Astrocyte of the hippocampus (primary cell): ENCODE data around the gene ARPIN.
A peak's percentile ranks its signal among the peaks of the same experiment; 100 is the strongest.
"Not testable (repeated sequence)": the region's sequence is repeated elsewhere in the genome, so short reads cannot be mapped to it uniquely, and the experiment has no call there.

Experiments
- DNase-seq: peaks from one replicate; pipeline ENCODE4 v3.0.0; 2011; ENCODE audit warnings: low read depth, low spot score

The ARPIN gene

GRCh38 chr15:89912674-89913396 is at the start of gene ARPIN:
ARPIN (minus strand) TSS chr15:89912952; CDS start chr15:89912835, 117 bp downstream.
- peak; percentile 76 for DNase-seq

DNA sequence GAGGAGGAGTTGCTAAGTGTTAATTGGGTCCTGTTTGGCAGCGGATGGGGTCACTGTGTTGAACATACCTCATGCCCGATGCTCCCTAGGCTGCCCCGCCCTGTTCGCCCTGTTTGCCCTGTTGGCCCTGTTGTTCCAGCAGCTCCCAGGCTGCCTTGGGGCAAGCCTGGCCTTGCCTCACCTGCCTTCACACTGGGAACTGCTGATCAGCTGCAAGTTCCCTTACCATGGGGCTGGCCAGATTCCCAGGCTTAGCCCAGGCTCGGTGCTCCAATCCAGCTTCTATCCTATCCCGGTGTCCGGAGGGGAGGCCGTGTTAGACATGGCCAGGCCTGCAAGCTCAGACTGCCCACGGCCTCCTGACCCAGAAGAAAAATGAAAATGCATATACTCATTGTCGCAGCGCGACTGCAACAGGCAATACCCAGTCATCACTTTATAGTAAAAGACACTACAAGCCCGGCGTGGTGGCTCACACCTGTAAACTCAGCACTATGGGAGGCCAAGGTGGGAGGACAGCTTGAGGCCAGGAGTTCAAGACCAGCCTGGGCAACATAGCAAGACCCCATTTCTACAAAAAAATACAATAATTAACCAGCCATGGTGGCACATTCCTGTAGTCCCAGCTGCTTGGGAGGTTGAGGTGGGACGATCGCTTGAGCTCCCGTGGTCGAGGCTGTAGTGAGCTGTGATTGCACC is 45.5 kb upstream of the ARPIN start:
- no peak for DNase-seq

GRCh38 chr15:89955449-89955998 is 42.8 kb upstream of the ARPIN start:
- not testable (repeated sequence) for DNase-seq

DNA sequence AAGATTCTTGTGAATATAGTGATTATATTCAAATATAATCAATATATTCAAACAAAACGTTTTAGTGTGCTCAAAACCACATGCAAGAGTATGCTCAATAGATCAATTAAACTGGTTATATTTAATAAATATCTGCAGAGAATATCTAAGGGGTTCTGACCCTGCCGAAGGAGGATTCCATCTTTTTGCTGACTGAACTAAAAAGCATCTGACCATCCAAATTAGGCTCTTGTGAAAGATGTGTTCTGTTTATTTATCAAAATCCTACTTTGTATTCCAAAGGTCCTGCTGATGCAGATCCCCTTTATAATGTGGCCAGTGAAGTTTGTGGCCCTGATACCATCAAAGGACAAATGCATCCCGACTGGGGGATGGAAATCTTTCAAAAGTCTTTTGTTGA is 41.8 kb upstream of the ARPIN start:
- no peak for DNase-seq

GRCh38 chr15:89948796-89949195 is 36.0 kb upstream of the ARPIN start:
- no peak for DNase-seq

DNA sequence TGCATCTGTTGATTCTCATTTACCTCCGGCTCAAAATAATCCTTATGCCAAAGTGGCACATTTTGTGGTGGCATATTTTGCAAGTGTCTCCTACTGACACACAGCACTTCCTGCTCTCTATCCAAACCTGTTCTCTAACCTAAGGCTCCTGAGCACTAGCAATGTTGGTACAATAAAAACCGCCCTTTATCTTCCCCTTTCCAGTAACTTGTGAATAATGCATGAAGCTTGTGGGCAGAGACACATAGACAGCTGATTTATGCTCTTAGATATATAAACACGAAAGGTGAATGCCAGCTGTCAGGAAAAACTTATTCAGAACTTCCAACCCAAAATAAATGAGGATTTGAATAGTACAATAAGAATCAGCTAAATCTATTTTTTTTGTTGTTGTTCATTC is 34.6 kb upstream of the ARPIN start:
- no peak for DNase-seq

GRCh38 chr15:89946681-89947299 is 34.0 kb upstream of the ARPIN start:
- DNase-seq: no peak

GRCh38 chr15:89943721-89944120 is 31.0 kb upstream of the ARPIN start:
- DNase-seq: not testable (repeated sequence)

DNA sequence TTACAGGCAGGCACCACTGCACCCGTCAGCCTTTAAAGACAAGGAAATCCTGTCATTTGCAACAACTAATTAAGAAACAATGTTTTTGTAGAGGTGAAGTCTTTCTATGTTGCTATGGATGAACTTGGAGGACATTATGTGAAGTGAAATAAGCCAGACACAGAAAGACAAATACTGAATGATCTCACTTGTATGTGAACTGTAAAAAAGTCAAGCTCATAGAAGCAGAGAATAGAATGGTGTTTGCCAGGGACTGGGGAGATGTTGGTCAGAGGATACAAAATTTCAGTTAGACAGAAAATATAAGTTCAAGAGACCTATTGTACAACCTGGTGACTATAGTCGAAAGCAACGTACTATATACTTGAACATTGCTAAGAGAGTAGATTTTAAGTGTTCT is 27.2 kb upstream of the ARPIN start:
- no peak for DNase-seq

DNA sequence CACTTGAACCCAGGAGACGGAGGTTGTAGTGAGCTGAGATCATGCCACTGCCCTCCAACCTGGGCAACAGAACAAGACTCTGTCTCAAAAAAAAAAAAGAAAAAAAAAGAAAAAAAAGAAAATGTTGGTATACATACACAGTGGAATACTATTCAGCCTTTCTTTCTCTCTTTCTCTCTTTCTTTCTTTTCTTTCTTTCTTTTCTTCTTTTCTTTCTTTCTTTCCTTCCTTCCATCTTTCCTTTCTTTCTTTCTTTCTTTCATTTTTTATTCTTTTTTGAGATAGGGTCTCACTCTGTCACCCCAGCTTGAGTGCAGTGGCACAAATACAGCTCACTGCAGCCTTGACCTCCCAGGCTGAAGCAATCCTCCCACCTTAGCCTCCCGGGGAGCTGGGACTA is 26.6 kb upstream of the ARPIN start:
- not testable (repeated sequence) for DNase-seq

- peak; percentile 9 for DNase-seq
These were observed 24.9 kb upstream of the ARPIN start for GRCh38 chr15:89937365-89938350.

- DNase-seq: no peak
These were observed 24.1 kb upstream of the ARPIN start for GRCh38 chr15:89936786-89937265.

DNA sequence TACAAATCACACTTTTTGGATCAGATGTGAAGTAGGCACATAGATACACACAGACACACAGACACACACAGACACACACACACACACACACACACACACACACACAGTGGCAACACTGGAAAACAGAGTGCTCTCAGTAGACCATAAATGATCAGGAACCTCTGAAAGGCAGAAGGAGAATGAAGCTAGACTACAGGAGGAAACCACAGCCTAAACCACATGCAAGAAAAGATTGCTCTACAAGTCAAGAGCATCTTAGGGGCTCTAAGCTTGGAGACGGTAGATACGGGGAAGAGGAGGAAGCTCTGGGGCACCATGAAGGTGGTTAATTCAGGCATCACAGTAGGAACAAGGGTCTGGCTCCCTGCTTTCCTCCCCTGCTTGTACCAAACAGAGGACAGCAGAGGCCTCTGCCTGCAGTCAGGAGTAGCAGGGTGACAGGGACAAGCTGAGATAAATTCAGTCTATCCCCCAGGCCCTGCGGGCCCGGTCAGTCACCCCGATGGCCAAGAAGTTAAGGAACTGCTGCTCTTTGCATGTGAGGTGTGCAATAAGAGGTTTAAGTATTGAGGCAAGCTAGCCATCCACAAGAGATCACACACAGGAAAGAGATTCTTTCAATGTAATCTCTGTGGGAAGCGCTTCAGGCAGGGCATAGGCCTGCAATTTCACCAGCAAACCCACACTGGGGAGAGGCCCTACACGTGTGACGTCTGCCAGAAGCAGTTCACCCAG is 23.5 kb upstream of the ARPIN start:
- DNase-seq: no peak

DNA sequence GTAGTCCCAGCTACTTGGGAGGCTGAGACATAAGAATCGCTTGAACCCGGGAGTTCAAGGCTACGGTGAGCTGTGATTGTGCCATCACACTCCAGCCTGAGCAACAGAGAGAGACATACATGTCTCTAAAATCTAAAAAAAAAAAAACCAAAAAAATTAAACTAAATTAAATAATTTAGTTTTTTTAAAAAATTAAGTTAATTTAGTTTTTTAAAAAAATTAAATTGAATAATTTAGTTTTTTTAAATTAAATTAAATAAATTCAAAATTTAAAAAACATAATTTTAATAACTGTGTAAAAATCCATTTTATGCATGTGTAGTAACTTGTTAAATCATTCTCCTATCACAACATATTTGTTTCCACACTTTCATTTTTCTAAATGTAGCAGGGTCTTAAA is 20.1 kb upstream of the ARPIN start:
- no peak for DNase-seq

- DNase-seq: no peak
These were observed 15.7 kb upstream of the ARPIN start for GRCh38 chr15:89928421-89928820.

DNA sequence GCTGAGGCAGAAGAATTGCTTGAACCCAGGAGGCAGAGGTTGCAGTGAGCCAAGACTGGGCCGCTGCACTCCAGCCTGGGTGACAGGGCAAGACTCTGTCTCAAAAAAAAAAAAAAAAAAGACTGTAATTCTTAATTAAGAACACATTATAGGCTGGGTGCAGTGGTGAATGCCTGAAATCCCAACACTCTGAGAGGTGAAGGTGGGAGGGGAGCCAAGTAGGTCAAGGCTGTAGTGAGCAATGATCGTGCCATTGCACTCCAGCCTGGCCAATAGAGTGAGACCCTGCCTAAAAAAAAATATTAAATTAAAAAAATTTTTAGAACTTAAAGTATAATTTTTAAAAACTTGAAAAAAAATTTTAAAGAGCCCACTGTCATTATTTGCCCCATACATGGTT is 13.4 kb upstream of the ARPIN start:
- DNase-seq: no peak

DNA sequence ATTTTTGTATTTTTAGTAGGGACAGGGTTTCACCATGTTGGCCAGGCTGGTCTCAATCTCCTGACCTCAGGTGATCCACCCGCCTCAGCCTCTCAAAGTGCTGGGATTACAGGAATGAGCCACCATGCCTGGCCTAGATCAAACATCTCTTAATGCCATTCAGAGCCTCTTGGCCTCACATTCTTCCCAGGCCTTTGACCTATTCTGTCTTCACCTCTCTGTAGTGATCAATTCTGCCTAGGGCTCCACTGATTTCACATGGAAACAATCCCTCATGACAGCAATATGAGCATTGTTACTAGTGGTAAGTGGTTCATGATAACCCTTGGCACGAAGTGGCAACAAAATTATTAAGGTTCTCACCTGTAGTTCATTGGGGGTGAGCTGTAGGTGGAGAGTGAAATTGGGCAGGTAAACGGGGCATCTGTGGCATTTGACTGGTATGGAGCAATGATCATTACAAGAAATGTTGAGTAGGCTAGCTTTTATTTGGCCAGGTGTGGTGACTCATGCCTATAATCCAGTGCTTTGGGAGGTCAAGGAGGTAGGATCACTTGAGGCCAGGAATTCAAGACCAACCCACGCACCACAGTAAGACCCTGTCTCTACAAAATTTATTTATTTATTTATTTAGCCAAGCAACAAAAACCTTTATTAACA is 4.8 kb upstream of the ARPIN start:
- DNase-seq: no peak

GRCh38 chr15:89916660-89917059 is 3.9 kb upstream of the ARPIN start:
- DNase-seq: no peak

GRCh38 chr15:89912145-89912673 is 543 bp downstream of the ARPIN start:
- peak; percentile 47 for DNase-seq
